GM19239 (cell line): ENCODE data around the gene PAWR.
"Not testable (repeated sequence)": the region's sequence is repeated elsewhere in the genome, so short reads cannot be mapped to it uniquely, and the experiment has no call there.

Experiments
- DNase-seq: peaks from one replicate; pipeline ENCODE4 v3.0.0; 2011; ENCODE audit warnings: low spot score; ENCODE audit not compliant: insufficient read length
- FAIRE-seq: peaks from 2 replicates; lab custom pipeline; 2011; peaks lifted over from hg19 to GRCh38; lab: Jason Lieb, UNC

The PAWR gene

GRCh38 chr12:79558924-79559469, 131.8 kb downstream of the PAWR start:
- DNase-seq (no peak), FAIRE-seq (no peak)

DNA sequence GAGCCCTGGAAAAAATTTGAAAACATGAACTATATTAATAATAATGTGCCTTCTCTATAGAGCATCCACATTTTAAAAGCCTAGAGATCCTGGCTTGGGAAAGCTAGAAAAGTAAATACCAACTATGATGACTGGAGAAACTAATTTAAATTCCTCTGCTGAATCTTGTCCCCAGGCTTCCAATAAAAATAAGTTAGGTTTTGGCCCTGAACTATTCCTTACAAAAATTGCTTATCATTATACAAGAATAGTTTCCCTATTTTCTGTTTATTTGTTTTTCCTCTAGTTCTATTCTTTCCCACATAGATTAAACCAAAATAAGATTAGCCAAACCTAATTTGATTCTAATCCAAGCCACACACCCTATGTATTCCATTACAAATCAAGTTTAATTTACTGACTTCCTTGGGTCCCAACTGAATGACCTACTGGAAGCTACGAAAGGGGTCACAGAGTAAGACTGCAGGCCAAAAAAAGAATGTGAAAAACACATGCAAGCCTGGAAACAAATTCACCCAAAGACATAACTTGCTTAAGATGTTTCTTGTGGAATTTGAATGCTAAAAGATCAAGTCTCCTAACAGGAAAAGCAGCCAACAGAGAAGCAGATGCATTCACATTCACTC, 133.0 kb downstream of the PAWR start:
- FAIRE-seq = no peak

DNA sequence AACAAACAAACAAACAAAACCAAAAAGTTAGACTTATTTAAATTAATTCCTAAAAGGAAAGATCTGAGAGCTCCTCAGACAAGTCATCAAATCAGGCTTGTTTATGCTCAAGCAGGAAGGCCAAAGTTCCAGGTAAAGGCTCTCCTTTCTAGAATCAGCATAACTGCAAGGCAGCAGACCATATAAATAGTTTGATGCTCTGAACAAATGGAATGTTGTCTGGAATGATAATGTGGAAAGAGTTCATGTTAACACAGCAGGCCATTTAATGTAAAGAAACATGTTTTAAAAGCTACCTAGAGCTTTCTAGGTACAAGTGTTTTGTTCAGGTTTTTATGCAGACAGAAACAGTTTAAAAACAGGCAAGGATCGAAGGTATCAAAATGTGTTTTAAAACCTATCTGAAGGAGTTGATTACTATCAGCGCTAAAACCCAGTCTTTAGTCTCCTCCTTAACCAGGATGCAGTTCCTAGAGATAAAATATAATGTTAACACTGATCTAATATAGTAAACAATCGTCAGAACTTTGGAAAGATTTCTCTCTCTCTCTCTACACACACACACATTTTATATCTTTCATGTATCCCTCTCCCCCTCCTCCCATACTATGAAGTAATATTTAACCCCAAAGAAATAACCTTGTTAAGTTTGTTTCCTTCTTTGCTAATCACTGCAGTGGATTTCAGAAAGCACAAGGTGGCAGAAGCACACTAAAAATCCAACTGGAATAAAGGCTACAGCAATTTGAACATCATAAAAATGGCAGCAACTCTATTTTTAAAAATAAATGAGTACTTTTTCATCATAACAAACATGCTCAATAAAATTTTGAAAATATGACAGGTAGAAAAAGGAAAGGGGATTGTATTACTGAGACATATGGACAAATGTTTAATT, 135.5 kb downstream of the PAWR start:
- FAIRE-seq (no peak), DNase-seq (no peak)

More for the DNA sequence above, 133.0 kb downstream of the PAWR start:
- no peak for DNase-seq

DNA sequence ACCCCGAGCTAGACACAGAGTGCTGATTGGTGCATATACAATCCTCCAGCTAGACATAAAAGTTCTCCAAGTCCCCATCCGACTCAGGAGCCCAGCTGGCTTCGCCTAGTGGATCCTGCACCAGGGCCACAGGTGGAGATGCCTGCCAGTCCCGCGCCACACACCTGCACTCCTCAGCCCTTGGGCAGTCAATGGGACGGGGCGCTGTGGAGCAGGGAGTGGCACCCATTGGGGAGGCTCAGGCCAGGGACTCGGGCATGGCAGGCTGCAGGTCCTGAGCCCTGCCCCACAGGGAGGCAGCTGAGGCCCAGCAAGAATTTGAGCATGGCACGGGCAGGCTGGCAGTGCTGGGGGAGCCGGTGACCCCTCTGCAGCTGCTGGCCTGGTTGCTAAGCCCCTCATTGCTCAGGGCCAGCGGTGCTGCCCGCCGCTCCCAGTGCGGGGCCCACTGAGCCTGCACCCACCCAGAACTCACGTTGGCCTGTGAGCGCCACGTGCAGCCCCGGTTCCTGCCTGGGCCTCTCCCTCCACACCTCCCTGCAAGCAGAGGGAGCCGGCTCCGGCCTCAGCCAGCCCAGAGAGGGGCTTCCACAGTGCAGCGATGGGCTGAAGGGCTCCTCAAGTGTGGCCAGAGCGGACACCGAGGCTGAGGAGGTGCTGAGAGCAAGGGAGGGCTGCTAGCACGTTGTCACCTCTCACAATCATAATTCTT, 136.7 kb downstream of the PAWR start:
- FAIRE-seq = no peak

GRCh38 chr12:79552192-79552591, 138.6 kb downstream of the PAWR start:
- FAIRE-seq = no peak
- DNase-seq = no peak

More for the DNA sequence above, 136.7 kb downstream of the PAWR start:
- DNase-seq = no peak

DNA sequence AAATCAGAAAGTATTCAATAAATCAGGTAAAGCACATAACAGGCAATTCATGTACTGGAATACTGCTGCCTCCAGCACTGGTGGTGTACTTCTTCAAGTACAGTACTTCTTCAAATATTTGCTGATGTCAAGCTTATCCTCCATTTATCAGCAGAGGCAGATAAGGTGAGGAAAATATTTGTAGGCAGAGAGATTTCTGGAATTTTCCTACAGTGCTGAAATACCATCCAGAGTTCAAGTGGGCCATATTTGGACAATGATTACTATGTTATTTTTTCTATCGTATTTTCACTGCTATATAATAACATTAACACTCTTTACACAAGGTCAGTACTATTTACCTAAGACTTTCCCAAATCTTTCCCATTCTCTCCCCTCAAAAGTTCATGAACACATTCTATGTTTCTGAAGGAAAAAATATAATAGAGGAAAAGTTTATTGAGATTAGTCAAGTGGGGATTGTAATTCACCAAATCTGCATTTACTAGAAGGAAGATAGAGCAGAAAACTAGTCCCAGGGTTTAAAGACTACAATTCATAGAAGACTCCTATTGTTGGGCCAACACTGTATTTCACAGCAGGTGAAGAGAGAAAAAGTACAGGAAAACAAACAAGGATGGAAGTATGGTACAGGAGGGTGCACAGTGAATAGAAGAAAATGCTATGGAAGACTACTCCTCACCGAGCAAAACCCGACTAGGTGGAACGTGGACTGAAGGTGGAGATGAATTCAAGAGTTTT, 141.1 kb downstream of the PAWR start:
- no peak for FAIRE-seq
- no peak for DNase-seq

DNA sequence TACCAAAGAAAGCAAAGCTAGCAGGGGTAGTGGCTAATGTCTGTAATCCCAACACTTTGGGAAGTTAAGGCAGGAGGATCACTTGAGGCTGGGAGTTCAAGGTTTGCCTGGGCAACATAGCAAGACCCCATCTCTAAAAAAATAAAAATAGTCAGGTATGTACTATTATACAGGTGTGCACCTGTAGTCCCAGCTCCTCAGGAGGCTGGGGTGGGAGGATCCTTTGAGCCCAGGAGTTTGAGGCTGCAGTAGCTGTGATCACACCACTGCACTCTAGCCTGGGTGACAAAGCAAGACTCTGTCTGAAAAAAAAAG, 142.2 kb downstream of the PAWR start:
- no peak for FAIRE-seq

DNA sequence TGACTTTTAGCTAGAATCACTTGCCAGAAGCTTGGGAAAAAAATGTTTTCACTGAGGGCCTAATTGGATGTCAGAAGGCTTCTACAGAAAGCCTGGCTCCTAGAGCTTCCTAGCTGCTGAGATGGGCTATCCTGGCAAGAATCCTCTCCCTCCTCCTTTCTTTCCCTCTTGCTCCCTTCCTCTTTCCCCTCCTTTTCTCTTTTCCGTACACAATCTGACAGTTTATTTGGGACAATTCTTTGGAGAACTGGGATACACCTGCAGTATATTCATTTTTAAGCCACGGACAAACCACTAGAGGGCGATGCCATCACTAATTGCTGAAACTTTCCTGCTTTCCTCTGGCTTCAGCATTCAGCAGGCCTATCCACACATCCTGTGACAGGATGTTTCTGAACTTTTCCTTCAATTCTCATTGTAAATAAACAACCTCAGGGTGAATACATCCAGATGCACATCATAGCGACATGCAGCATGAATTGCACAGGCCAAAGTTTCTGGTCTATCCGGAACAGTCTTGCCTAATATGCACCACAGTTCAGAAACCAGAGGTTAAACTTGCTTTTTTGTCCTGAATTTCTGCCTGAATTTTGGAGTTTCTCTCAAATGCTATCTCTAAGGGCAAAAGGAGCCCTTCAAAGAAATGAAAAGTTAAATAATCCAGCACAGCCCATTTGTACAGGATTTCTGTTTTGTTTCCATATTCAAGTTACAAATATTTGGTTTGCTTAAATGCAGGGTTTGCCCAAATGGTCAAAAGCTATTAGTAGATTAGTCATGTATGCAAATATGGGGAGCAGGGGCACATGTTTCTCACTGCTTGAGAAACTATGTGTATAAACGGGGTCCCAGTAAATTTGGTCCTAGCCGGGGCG, 142.8 kb downstream of the PAWR start:
- DNase-seq = peak; percentile 26
- peak; percentile 21 for FAIRE-seq

More for the DNA sequence above, 142.2 kb downstream of the PAWR start:
- no peak for DNase-seq

DNA sequence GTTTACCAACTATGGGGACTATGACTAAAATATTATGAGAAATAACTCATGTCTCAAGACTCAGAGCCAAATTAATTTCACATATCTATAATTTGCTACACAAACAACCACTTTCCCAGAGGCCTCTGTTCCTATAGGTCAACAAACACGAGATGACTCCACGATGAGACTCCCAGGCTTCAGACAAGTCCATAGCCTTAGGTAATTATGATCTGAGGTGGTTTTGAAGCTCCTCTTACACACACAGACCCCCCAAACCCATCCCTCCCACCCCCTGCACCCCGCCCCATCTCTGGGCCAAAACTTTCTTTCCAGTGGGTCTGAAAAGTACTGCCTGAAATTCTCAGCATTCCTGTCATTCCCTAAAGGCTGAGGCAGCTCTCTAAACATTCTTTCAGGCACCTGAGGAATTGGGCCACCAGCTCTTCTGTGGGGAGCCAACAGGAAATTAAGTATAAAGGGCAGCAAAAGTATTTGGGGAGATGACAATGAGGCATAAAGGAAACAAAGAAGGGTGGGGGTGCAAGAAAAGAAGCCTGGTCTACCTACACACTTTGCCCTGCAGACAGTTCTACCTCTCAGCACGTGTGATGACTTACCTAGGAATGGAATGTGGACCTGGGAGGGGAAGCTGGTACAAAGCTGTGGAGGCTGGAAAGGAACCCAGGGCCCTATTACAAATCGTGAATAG, 143.6 kb downstream of the PAWR start:
- no peak for FAIRE-seq
- DNase-seq = no peak

- FAIRE-seq (no peak), DNase-seq (no peak)
Measured at GRCh38 chr12:79546466-79547043, 144.2 kb downstream of the PAWR start.

DNA sequence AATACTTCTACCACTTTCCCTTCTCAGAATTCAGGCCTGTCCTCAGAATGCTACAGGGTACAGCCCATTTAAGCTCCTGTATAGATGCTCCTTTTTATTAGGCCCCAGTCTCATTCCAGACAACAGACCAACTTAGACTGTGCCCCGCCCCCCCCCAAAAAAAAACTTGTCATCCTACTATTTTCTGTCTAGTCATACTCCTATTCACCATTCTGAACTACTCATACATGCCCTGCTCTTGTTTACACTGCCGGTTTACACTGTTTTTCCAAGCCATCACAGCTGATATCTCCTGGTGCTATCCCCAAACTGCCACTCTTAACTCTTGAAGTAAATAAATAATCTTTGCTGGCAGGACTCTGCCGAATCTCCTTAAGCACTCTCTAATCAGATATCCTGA, 146.3 kb downstream of the PAWR start:
- not testable (repeated sequence) for FAIRE-seq, DNase-seq

DNA sequence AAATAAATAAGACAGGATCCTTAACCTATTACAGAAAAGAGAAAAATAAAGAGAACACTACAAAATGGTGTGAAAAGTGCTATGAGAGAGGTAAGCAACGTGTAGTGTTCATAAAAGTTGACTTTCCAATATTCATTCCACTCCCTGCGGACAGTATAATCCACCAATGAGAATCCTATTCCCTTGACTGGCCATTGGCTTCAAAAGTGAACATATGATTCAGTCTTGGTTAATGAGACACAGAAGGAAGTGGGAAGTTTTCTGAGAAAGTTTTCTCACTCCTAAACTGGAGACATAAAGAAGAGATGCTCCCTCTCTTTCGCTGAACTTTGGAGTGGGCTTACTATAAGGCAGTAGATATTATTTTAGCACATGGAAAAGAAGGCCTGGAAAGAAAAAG, 153.1 kb downstream of the PAWR start:
- DNase-seq (no peak), FAIRE-seq (no peak)

DNA sequence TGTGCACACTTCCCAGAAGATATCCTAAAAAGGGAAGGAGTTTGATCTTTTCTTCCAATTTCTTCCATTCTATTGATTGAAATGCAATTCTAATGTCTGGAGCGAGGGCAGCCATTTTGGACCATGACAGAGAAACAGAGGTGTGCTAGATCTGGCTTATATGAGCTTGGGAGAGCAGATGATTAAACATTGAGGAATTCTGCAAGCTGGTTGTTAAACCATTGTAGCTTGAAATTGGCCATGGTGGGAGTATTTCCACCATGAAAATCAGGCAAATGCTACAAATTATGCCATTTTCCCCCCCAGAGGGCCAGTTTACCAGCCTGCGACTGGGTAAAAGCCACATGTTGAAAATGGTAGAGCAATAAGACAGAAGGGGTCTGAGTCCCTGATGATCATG, 155.0 kb downstream of the PAWR start:
- DNase-seq (no peak), FAIRE-seq (no peak)
